Activated T-cell treated with anti-CD3 and anti-CD28 coated beads, Interleukin-2, amount 50 U/mL, for 4 hours (primary cell): ENCODE data around the gene AGXT. TPM values are rescaled to one million over a fixed set of nuclear protein-coding genes. Genes with fewer than 3 reads are reported as not detected.

Experiments
- ATAC-seq, 2 donors: fragments of 200-7000 bp; cut with Tn5 transposase; one replicate each; pipeline ENCODE4 v1.10.0; 2021
- DNase-seq: peaks from one replicate; pipeline ENCODE4 v3.0.0-alpha.2; 2020
- H3K27me3 Mint-ChIP-seq: one replicate; pipeline ENCODE4 v1.8.0; 2021; ENCODE audit warnings: low read depth, mixed read lengths
- H3K36me3 Mint-ChIP-seq: one replicate; pipeline ENCODE4 v1.8.0; 2022; ENCODE audit warnings: mixed read lengths; ENCODE audit not compliant: insufficient read depth
- H3K4me1 Mint-ChIP-seq: one replicate; pipeline ENCODE4 v1.8.0; 2021; ENCODE audit warnings: low read depth, mixed read lengths
- H3K4me3 Mint-ChIP-seq: one replicate; pipeline ENCODE4 v1.8.0; 2021; ENCODE audit warnings: mild to moderate bottlenecking, moderate library complexity, mixed read lengths
- H3K9me3 Mint-ChIP-seq: one replicate; pipeline ENCODE4 v1.8.0; 2021; ENCODE audit warnings: mixed read lengths
- total RNA-seq, 3 donors: library from RNA; stranded (reverse); gene quantifications; one replicate each; pipeline ENCODE4 v1.2.1, GENCODE V29; 2021

AGXT gene
- total RNA-seq, 3 donors from 2014 or later: 0.33 to 0.43 (median 0.34) TPM

- Mint-ChIP-seq H3K4me3 (no peak overlapping the region), H3K36me3 (no peaks in the 10 kb centered on the region), H3K4me1 (no peaks in the 10 kb centered on the region), H3K9me3 (no peaks in the 10 kb centered on the region), H3K27me3 (peaks cover 10% of the 10 kb centered on the region)
- ATAC-seq (no peak), DNase-seq (no peak)
Observed at GRCh38 chr2:240902615-240903041, 34.0 kb downstream of the AGXT start.

- Mint-ChIP-seq H3K4me1 (no peaks in the 10 kb centered on the region), H3K9me3 (no peaks in the 10 kb centered on the region), H3K36me3 (no peaks in the 10 kb centered on the region), H3K4me3 (no peak overlapping the region), H3K27me3 (peaks cover 5% of the 10 kb centered on the region)
- DNase-seq (no peak), ATAC-seq (no peak)
Observed at GRCh38 chr2:240903191-240904060, 34.8 kb downstream of the AGXT start.

- no peak for ATAC-seq
Observed at GRCh38 chr2:240904216-240905175, 35.9 kb downstream of the AGXT start.

GRCh38 chr2:240905176-240905781 is 36.7 kb downstream of the AGXT start:
- Mint-ChIP-seq H3K4me3 (no peak overlapping the region), H3K9me3 (no peaks in the 10 kb centered on the region), H3K27me3 (peaks cover 3% of the 10 kb centered on the region), H3K36me3 (no peaks in the 10 kb centered on the region), H3K4me1 (no peaks in the 10 kb centered on the region)
- DNase-seq (no peak), ATAC-seq (no peak)

More at GRCh38 chr2:240904216-240905175, 35.9 kb downstream of the AGXT start:
- peaks cover 2% of the 10 kb centered on the region for H3K27me3 Mint-ChIP-seq
- no peak for DNase-seq
- H3K4me3 Mint-ChIP-seq: no peak overlapping the region
- H3K36me3 Mint-ChIP-seq: no peaks in the 10 kb centered on the region
- no peaks in the 10 kb centered on the region for H3K9me3 Mint-ChIP-seq
- H3K4me1 Mint-ChIP-seq: no peaks in the 10 kb centered on the region

- no peaks in the 10 kb centered on the region for H3K9me3 Mint-ChIP-seq
- no peak within 1 kb of the TSS for H3K4me3 Mint-ChIP-seq
- ATAC-seq (no peak), DNase-seq (no peak)
- no peaks in the 10 kb centered on the region for H3K36me3 Mint-ChIP-seq
- peaks cover 6% of the 10 kb centered on the region for H3K27me3 Mint-ChIP-seq
- no peaks in the 10 kb centered on the region for H3K4me1 Mint-ChIP-seq
Observed at GRCh38 chr2:240906141-240906910, 37.7 kb downstream of the AGXT start, which contains the start of gene CROCC2. CROCC2 (plus strand) TSS chr2:240906336; CDS start chr2:240906514, 178 bp downstream.

GRCh38 chr2:240906911-240907590 is 38.4 kb downstream of the AGXT start:
- no peak overlapping the region for H3K4me3 Mint-ChIP-seq
- ATAC-seq: no peak
- no peak for DNase-seq
- no peaks in the 10 kb centered on the region for H3K4me1 Mint-ChIP-seq
- no peaks in the 10 kb centered on the region for H3K9me3 Mint-ChIP-seq
- peaks cover 13% of the 10 kb centered on the region for H3K27me3 Mint-ChIP-seq
- no peaks in the 10 kb centered on the region for H3K36me3 Mint-ChIP-seq

- no peaks in the 10 kb centered on the region for H3K4me1 Mint-ChIP-seq
- no peak overlapping the region for H3K4me3 Mint-ChIP-seq
Observed at GRCh38 chr2:240909216-240909974, 40.8 kb downstream of the AGXT start.

GRCh38 chr2:240911641-240912265 is 43.1 kb downstream of the AGXT start:
- DNase-seq (no peak), ATAC-seq (no peak)
- Mint-ChIP-seq H3K9me3 (no peaks in the 10 kb centered on the region), H3K4me1 (no peaks in the 10 kb centered on the region), H3K27me3 (peaks cover 30% of the 10 kb centered on the region), H3K4me3 (no peak overlapping the region), H3K36me3 (no peaks in the 10 kb centered on the region)

More at GRCh38 chr2:240909216-240909974, 40.8 kb downstream of the AGXT start:
- no peak for DNase-seq
- no peaks in the 10 kb centered on the region for H3K9me3 Mint-ChIP-seq
- H3K27me3 Mint-ChIP-seq: peaks cover 22% of the 10 kb centered on the region
- ATAC-seq: no peak
- H3K36me3 Mint-ChIP-seq: no peaks in the 10 kb centered on the region

- Mint-ChIP-seq H3K4me3 (no peak overlapping the region), H3K27me3 (peaks cover 40% of the 10 kb centered on the region), H3K9me3 (no peaks in the 10 kb centered on the region), H3K36me3 (no peaks in the 10 kb centered on the region), H3K4me1 (no peaks in the 10 kb centered on the region)
- ATAC-seq (no peak), DNase-seq (no peak)
Observed at GRCh38 chr2:240912878-240913809, 44.5 kb downstream of the AGXT start.

- Mint-ChIP-seq H3K27me3 (peaks cover 40% of the 10 kb centered on the region), H3K4me1 (no peaks in the 10 kb centered on the region), H3K36me3 (no peaks in the 10 kb centered on the region), H3K9me3 (no peaks in the 10 kb centered on the region), H3K4me3 (no peak overlapping the region)
- peak; percentile 59 to 64 for ATAC-seq
- DNase-seq: peak; percentile 67
Observed at GRCh38 chr2:240913810-240914644, 45.4 kb downstream of the AGXT start.
